Heart right ventricle (tissue), 16 donors: Measurements from ENCODE around the gene CDH8. TPM values are rescaled to one million over a fixed set of nuclear protein-coding genes. Genes with fewer than 3 reads are reported as not detected.
A peak's percentile ranks its signal among the peaks of the same experiment; 100 is the strongest.

ENCODE experiments used
- ATAC-seq, 8 donors: fragments of 200-7000 bp; cut with Tn5 transposase; one replicate each; pipeline ENCODE4 v1.9.1; 2020; ENCODE audit warnings: mild to moderate bottlenecking in 8 of 8, moderate library complexity in 8 of 8, moderate number of reproducible peaks in 1 of 8
- DNase-seq, 2 donors: peaks; one replicate each; pipeline ENCODE4 v3.0.0-alpha.2; 2020
- H3K27ac ChIP-seq, 10 donors: fragments of 200-600 bp; sonication (generic) in 2 of 10; one replicate each; pipeline versions ENCODE4 v1.5.0 to v1.8.0; 2020 to 2022; ENCODE audit warnings: mild to moderate bottlenecking in 3 of 10
- H3K27me3 ChIP-seq, 7 donors: fragments of 200-600 bp; one replicate each; pipeline ENCODE4 v1.8.0; 2021 to 2022; ENCODE audit warnings: mild to moderate bottlenecking in 2 of 7
- H3K36me3 ChIP-seq, 9 donors: fragments of 200-600 bp; sonication (generic) in 1 of 9; one replicate each; pipeline versions ENCODE4 v1.5.0 to v1.8.0; 2020 to 2022; ENCODE audit warnings: mild to moderate bottlenecking in 2 of 9
- H3K4me1 ChIP-seq, 9 donors: fragments of 200-600 bp; sonication (generic) in 1 of 9; one replicate each; pipeline versions ENCODE4 v1.5.0 to v1.8.0; 2020 to 2022; ENCODE audit warnings: mild to moderate bottlenecking in 4 of 9
- H3K4me3 ChIP-seq, 10 donors: fragments of 200-600 bp; sonication (generic) in 2 of 10; one replicate each; pipeline versions ENCODE4 v1.5.0 to v1.8.0; 2020 to 2022; ENCODE audit warnings: mild to moderate bottlenecking in 7 of 10, moderate library complexity in 2 of 10
- H3K9me3 ChIP-seq, 11 donors: fragments of 200-600 bp in 10 of 11; sonication (generic) in 2 of 11; one replicate each; pipeline versions ENCODE4 v1.5.0 to v1.8.0; 2013 to 2022; ENCODE audit warnings: mild to moderate bottlenecking in 2 of 11, control low read depth in 1 of 11, moderate library complexity in 1 of 11
- WGBS, 2 donors: extraction: QIAGEN DNeasy Blood & Tissue Kit; methylation state at CpG; one replicate each; pipeline ENCODE4 v1.1.7; 2013; ENCODE audit warnings: inconsistent platforms in 1 of 2; 5-methylcytosine and 5-hydroxymethylcytosine counted together
- intact Hi-C, 10 donors: fragments of 100-400 bp; cut with DNase I; formaldehyde crosslinking; loops; one replicate each; pipeline versions ENCODE4 v1.11.1 to v1.14.2; 2022
- polyA plus RNA-seq, 2 donors: library from polyadenylated mRNA; stranded (reverse); fragments of 200-250 nt; gene quantifications; one replicate each; pipeline ENCODE4 v1.2.3, GENCODE V29; 2013
- total RNA-seq, 10 donors: library from RNA; stranded (reverse); fragmentation: NEBNext Ultra II Directional in 3 of 10; extraction: Animal tissue kit (Norgen Biotek cat#: 25700) in 3 of 10; gene quantifications; one replicate each; pipeline versions ENCODE4 v1.2.1 to v1.2.4, GENCODE V29; 2021 to 2023
- TF ChIP-seq, protein P1 (sequence below), 9 donors: fragments of 200-600 bp; sonication (generic) in 2 of 9; IDR thresholded peaks; one replicate each; pipeline versions ENCODE4 v1.5.0 to v1.8.0; 2021 to 2022; ENCODE audit warnings: antibody characterized with exemption in 9 of 9, mild to moderate bottlenecking in 5 of 9, moderate library complexity in 1 of 9
- donor health status: Arrhythmogenic right ventricular cardiomyopathy.
- donor health status: ischemic (EF 13 %, LVEDD 7.1; RV severe dilation, severe dysfunction).
- donor health status: healthy with polysubstance abuse.
- donor health status: DM: no; HTN: yes; CAD: no.
- donor health status: DM: no; HTN: no; CAD: no.
- donor health status: ischemic (EF 25% LVEDD 6.9; RV normal size, moderate dysfunction).
- donor health status: ischemic (EF 25% LVEDD 5.7; RV mildly dilated, moderate dysfunction).
- donor health status: healthy.
- donor health status: DM: yes; HTN: yes; CAD: no.
- donor health status: Ischemic cardiomyopathy.
- donor health status: ischemic (EF 35%, LVEDD 5.7; RV mildly dilated, moderate dysfunction).
- donor health status: nonischemic (EF 11% LVEDD 7.7; RV severe dilation, severe dysfunction).
- donor health status: DM: yes; HTN: yes; CAD: no.
- donor health status: PGD.
- donor health status: ischemic (EF 29% LVEDD 5.4; RV normal size, mild dysfunction).
- donor health status: nonischemic (EF 23%, LVEDD 6.1; RV moderate dilation, normal function).

Gene CDH8
- total and polyA plus RNA-seq, 12 donors, result 0.19 to 2.0 (median 0.53) TPM; not detected in 5

DNA sequence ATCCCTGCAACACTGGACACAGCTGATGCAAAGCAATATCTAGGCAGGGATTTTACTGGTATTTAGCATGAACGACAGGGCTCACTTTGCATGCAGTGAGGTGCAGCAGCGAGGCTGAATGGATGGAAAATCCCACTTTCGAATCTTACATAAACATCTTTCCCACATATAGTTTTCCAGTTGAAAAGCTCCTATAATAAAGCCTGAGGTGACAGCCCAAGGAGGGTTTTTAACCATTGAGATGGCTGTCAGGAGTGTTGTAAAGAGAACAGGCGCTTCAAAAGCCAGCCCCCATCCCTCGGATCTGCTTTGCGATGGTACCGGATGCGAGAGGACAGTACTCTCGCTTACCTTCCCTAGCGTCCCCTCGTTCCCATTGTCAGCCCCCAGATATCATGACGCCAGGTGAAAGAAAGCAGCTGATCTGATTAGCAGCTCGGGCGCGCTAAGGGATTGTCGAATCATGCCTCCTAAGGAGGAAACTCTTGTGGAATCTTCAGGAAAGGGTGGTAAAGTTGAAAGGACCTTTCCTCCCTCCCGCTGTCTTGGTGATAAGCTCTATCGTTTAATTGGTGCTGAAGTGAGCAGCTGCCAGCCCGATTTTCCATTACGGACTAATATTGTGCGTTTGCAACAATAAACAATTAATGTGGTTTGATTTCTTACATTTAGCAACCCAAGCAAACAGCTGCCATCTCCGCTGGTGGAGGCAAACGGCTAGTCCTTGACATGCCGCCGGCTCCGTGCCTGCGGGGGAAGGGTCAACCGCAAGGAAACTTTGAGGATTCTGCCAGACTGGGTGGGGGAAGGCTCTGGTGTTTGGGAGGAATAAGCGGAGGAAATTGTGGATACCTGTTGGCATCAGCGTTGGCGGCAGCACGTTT, 1.8 kb downstream of the CDH8 start:
- no peak for DNase-seq
- TF ChIP-seq, protein P1, sequence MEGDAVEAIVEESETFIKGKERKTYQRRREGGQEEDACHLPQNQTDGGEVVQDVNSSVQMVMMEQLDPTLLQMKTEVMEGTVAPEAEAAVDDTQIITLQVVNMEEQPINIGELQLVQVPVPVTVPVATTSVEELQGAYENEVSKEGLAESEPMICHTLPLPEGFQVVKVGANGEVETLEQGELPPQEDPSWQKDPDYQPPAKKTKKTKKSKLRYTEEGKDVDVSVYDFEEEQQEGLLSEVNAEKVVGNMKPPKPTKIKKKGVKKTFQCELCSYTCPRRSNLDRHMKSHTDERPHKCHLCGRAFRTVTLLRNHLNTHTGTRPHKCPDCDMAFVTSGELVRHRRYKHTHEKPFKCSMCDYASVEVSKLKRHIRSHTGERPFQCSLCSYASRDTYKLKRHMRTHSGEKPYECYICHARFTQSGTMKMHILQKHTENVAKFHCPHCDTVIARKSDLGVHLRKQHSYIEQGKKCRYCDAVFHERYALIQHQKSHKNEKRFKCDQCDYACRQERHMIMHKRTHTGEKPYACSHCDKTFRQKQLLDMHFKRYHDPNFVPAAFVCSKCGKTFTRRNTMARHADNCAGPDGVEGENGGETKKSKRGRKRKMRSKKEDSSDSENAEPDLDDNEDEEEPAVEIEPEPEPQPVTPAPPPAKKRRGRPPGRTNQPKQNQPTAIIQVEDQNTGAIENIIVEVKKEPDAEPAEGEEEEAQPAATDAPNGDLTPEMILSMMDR (IDR thresholded peaks at IDR 0.05), result no peak
- H3K36me3 ChIP-seq, result no peaks in the 10 kb centered on the region
- H3K4me3 ChIP-seq, result peak overlapping the region in 9 of 10 donors; percentile 25 to 55 (median 45)
- peak in 2 of 8 donors; percentile 19 to 27 for ATAC-seq
- peaks cover 0 to 14% (median 9%) of the 10 kb centered on the region in 9 donors for H3K4me1 ChIP-seq
- 2% methylated on average over 32 of the region's 32 CpGs for WGBS, 2 donors
- no peaks in the 10 kb centered on the region for H3K9me3 ChIP-seq
- peaks cover 0 to 70% (median 49%) of the 10 kb centered on the region in 7 donors for H3K27me3 ChIP-seq
- intact Hi-C loops, result no loop called here
- H3K27ac ChIP-seq, result no peak overlapping the region

DNA sequence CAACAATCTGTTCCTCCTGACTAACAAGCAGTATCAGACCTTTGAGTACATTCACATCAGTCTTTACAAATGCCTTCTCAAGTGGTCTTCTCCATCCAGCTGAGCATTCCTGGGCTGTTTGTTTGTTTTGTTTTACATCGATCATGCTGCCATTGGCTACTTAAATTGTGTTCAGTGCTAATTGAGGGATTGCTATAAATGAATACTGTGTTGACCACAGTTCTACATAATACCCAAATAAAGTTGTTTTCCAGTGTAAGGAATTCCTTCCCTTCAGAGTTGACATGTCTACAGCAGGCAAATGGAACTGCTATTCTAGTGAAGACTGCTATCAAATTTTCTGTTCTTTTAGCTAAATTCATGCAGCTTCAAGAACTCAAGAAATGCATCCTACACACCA, 3.2 kb downstream of the CDH8 start:
- 53 to 67% methylated on average over 1 of the region's 1 CpG for WGBS, 2 donors

DNA sequence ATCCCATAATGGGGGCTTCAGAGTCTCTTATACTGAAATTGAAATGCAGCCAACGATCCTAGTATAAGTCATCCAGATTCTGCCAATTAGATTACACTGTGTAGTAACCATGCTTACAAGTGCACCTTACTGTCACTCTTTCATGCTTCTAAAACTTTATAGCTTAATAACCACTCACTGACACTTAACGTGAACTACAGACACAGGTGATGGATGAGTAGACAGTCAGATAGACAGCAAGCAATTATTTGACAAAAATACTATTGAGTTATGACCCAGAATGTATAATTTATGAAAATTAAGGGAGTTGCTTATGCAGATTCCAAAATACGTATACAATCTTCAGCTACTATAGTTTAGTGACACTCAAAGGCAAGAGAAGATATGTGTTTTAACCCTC, 6.3 kb downstream of the CDH8 start:
- WGBS, 2 donors, result 78 to 81% methylated on average over 3 of the region's 3 CpGs
- H3K4me1 ChIP-seq, result peaks cover 0 to 7% (median 0%) of the 10 kb centered on the region in 9 donors
- ATAC-seq, result no peak
- no peak for DNase-seq
- H3K36me3 ChIP-seq, result no peaks in the 10 kb centered on the region
- H3K9me3 ChIP-seq, result no peaks in the 10 kb centered on the region
- intact Hi-C loops, result no loop called here
- peaks cover 0 to 25% (median 16%) of the 10 kb centered on the region in 7 donors for H3K27me3 ChIP-seq
- H3K27ac ChIP-seq, result no peak overlapping the region
- TF ChIP-seq, protein P1 (IDR thresholded peaks at IDR 0.05), result no peak
- no peak overlapping the region for H3K4me3 ChIP-seq

More for the DNA sequence above, 3.2 kb downstream of the CDH8 start:
- intact Hi-C loops, result no loop called here
- TF ChIP-seq, protein P1 (IDR thresholded peaks at IDR 0.05), result no peak
- ATAC-seq (no peak), DNase-seq (no peak)
- Histone ChIP-seq H3K4me3 (no peak overlapping the region), H3K27me3 (peaks cover 0 to 56% (median 45%) of the 10 kb centered on the region in 7 donors), H3K4me1 (peaks cover 0 to 14% (median 9%) of the 10 kb centered on the region in 9 donors), H3K9me3 (no peaks in the 10 kb centered on the region), H3K27ac (no peak overlapping the region), H3K36me3 (no peaks in the 10 kb centered on the region)

DNA sequence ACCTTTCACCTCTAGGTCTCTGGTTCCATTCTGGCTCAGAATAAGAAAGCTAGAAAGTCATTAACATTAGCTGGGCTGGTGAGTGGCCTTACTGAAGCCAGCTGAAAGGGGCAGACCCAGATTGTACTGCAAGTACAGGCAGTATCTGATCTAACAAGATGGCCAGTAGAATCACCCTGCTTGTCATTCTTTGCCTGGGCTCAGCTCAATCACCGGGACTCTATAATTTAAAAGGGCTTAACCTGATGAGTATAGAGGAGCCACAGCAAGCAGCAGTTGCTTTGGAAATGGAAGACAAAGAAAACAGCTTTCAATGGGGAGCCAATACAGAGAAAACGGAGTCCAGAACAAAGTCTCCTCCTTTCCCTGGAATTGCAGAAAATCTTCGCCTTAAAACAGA, 13.6 kb downstream of the CDH8 start:
- H3K27me3 ChIP-seq, result no peaks in the 10 kb centered on the region
- intact Hi-C loops, result no loop called here
- H3K9me3 ChIP-seq, result no peaks in the 10 kb centered on the region
- DNase-seq (no peak), ATAC-seq (no peak)
- TF ChIP-seq, protein P1 (IDR thresholded peaks at IDR 0.05), result no peak
- H3K36me3 ChIP-seq, result no peaks in the 10 kb centered on the region
- H3K4me3 ChIP-seq, result no peak overlapping the region
- no peaks in the 10 kb centered on the region for H3K4me1 ChIP-seq
- WGBS, 2 donors, result 70 to 71% methylated on average over 3 of the region's 3 CpGs
- H3K27ac ChIP-seq, result no peak overlapping the region
